Endothelial cell of umbilical vein (primary cell): ENCODE data around the gene ID1. TPM values are rescaled to one million over a fixed set of nuclear protein-coding genes. Genes with fewer than 3 reads are reported as not detected.
A peak's percentile ranks its signal among the peaks of the same experiment; 100 is the strongest.

ENCODE experiments used
- BruUV-seq: library from RNA; stranded (reverse); fragments of 400-500 nt; replicated peaks from 2 replicates; lab custom pipeline; 2021; lab: Mats Ljungman, UMichigan
- CTCF ChIA-PET: fragments of 300-600, 350-600 bp; sonication (Branson Sonifier 250); formaldehyde crosslinking; loops from one replicate; lab custom pipeline; 2021; ENCODE audit warnings: antibody characterized with exemption, inconsistent platforms; lab: Charles Lee
- POLR2A ChIA-PET: fragments of 300-600, 350-600 bp; sonication (Branson Sonifier 250); formaldehyde crosslinking; loops from one replicate; lab custom pipeline; 2021; ENCODE audit warnings: antibody characterized with exemption, inconsistent platforms; lab: Charles Lee
- DNase-seq: peaks from one replicate; pipeline ENCODE4 v3.0.0-alpha.2; 2011; ENCODE audit warnings: low read depth, low spot score
- FAIRE-seq: peaks from 2 replicates; lab custom pipeline; 2011; peaks lifted over from hg19 to GRCh38; lab: Jason Lieb, UNC
- H2AFZ ChIP-seq: 2 replicates; pipeline ENCODE4 v1.6.0; 2012; ENCODE audit warnings: low read depth, low read length, control low read depth, inconsistent platforms
- H3K27ac ChIP-seq: 2 replicates; pipeline ENCODE4 v1.5.1; 2011; ENCODE audit warnings: low read depth, mild to moderate bottlenecking, control low read depth, low read length, moderate library complexity; ENCODE audit not compliant: insufficient read depth
- H3K27me3 ChIP-seq, 2 experiments: 2 replicates each; pipeline versions ENCODE4 v1.6.0 to v1.6.1; 2011; ENCODE audit warnings: low read length in 2 of 2, mixed read lengths in 1 of 2; ENCODE audit not compliant: control insufficient read depth in 2 of 2, insufficient read depth in 2 of 2
- H3K36me3 ChIP-seq, 2 experiments: 2 replicates in 1 of 2; 3 replicates in 1 of 2; pipeline ENCODE4 v1.5.1; 2011; ENCODE audit warnings: low read length in 2 of 2, mild to moderate bottlenecking in 1 of 2, moderate library complexity in 1 of 2; ENCODE audit not compliant: control insufficient read depth in 2 of 2, insufficient read depth in 2 of 2; ENCODE audit errors: extremely low read depth in 1 of 2
- H3K4me1 ChIP-seq: 3 replicates; pipeline ENCODE4 v1.5.1; 2011; ENCODE audit warnings: mild to moderate bottlenecking, low read length; ENCODE audit not compliant: control insufficient read depth, insufficient read depth; ENCODE audit errors: extremely low read depth
- H3K4me2 ChIP-seq: 2 replicates; pipeline ENCODE4 v1.6.1; 2011; ENCODE audit warnings: low read length, control low read depth, mixed read lengths; ENCODE audit not compliant: insufficient read depth
- H3K4me3 ChIP-seq, 3 experiments: fragments of 200-600 bp in 1 of 3; sonication (generic), shearing (Covaris generic) in 1 of 3; replicated peaks in 1 of 3; 2 replicates each; pipeline ENCODE4 v1.5.1; 2011 to 2016; ENCODE audit warnings: control low read depth in 3 of 3, low read length in 3 of 3, mild to moderate bottlenecking in 2 of 3, inconsistent platforms in 1 of 3, low read depth in 1 of 3, moderate library complexity in 1 of 3; ENCODE audit not compliant: insufficient read depth in 1 of 3
- H3K79me2 ChIP-seq: 2 replicates; pipeline ENCODE4 v1.6.0; 2012; ENCODE audit warnings: low read length, inconsistent platforms; ENCODE audit not compliant: control insufficient read depth, insufficient read depth
- H3K9ac ChIP-seq: replicated peaks from 2 replicates; pipeline ENCODE3; 2011; ENCODE audit warnings: low read length, control low read depth; ENCODE audit not compliant: insufficient read depth; ENCODE audit errors: extremely low read depth
- H3K9me1 ChIP-seq: replicated peaks from 3 replicates; pipeline ENCODE4 v1.6.0; 2011; ENCODE audit warnings: mild to moderate bottlenecking, low read length; ENCODE audit not compliant: control insufficient read depth, insufficient read depth; ENCODE audit errors: extremely low read depth
- H3K9me3 ChIP-seq: replicated peaks from 2 replicates; pipeline ENCODE4 v1.5.1; 2012; ENCODE audit warnings: low read length, inconsistent platforms; ENCODE audit not compliant: control insufficient read depth, insufficient read depth
- H4K20me1 ChIP-seq: replicated peaks from 2 replicates; pipeline ENCODE3; 2011; ENCODE audit warnings: mild to moderate bottlenecking, low read length; ENCODE audit not compliant: control insufficient read depth, insufficient read depth; ENCODE audit errors: extremely low read depth
- EZH2 ChIP-seq: IDR thresholded peaks from 2 replicates; pipeline ENCODE4 v1.6.1; 2012; ENCODE audit warnings: borderline replicate concordance, low read depth, mild to moderate bottlenecking, moderate library complexity, low read length, inconsistent platforms; ENCODE audit not compliant: severe bottlenecking
- FOS ChIP-seq: IDR thresholded peaks from 2 replicates; pipeline ENCODE4 v1.6.1; 2011; ENCODE audit warnings: mild to moderate bottlenecking, low read length, moderate library complexity, borderline replicate concordance; ENCODE audit not compliant: insufficient read depth
- GATA2 ChIP-seq: IDR thresholded peaks from 2 replicates; pipeline ENCODE4 v1.7.0; 2011; ENCODE audit warnings: low read depth, mild to moderate bottlenecking, moderate library complexity, mixed read lengths, low read length; ENCODE audit not compliant: insufficient read length, insufficient read depth
- JUN ChIP-seq: IDR thresholded peaks from 2 replicates; pipeline ENCODE4 v1.6.1; 2011; ENCODE audit warnings: borderline replicate concordance, low read depth; ENCODE audit not compliant: insufficient read length, insufficient read depth
- MYC ChIP-seq: IDR thresholded peaks from one replicate; pipeline ENCODE4 v1.6.1; 2011; ENCODE audit warnings: mild to moderate bottlenecking, low read depth, low read length
- POLR2A ChIP-seq: IDR thresholded peaks from 2 replicates; pipeline ENCODE4 v1.6.1; 2012; ENCODE audit warnings: low read depth, mild to moderate bottlenecking, control low read depth, low read length
- POLR2AphosphoS5 ChIP-seq: IDR thresholded peaks from 2 replicates; pipeline ENCODE4 v1.6.1; 2012; ENCODE audit warnings: low read depth, mild to moderate bottlenecking, control low read depth, low read length, moderate library complexity; ENCODE audit not compliant: insufficient read depth
- dilution Hi-C: fragments of 300-500 bp; cut with MboI; formaldehyde crosslinking; loops from one replicate; pipeline ENCODE4 v1.15.0; 2019; ENCODE audit warnings: low sequenced_read_pairs; ENCODE audit not compliant: extremely low pct_ligation_motif_present
- intact Hi-C: fragments of 100-400 bp; cut with micrococcal nuclease; formaldehyde crosslinking; loops from one replicate; pipeline ENCODE4 v1.10.0; 2022
- polyA plus RNA-seq, 4 experiments: library from polyadenylated mRNA; depleted of rRNA in 3 of 4; stranded (reverse) in 3 of 4; unstranded in 1 of 4; fragments of >200 nt; gene quantifications; 2 replicates each; pipeline versions ENCODE4 v1.2.1 to v1.2.3, GENCODE V29; 2011 to 2012; ENCODE audit warnings: missing spikeins in 1 of 4
- total RNA-seq: library from RNA; stranded (reverse); gene quantifications from 2 replicates; pipeline ENCODE4 v1.2.3, GENCODE V29; 2021
- TF ChIP-seq, protein P1 (sequence below), 2 donors: IDR thresholded peaks; 1 replicate in 1 of 2; 2 replicates in 1 of 2; pipeline ENCODE4 v1.5.1; 2011; ENCODE audit warnings: low read length in 2 of 2, mild to moderate bottlenecking in 2 of 2, moderate library complexity in 2 of 2, control low read depth in 1 of 2, inconsistent platforms in 1 of 2, low read depth in 1 of 2; ENCODE audit not compliant: insufficient read depth in 1 of 2; ENCODE audit errors: extremely low read depth in 1 of 2
- TF ChIP-seq, protein P2 (sequence below): IDR thresholded peaks from 2 replicates; pipeline ENCODE4 v1.6.1; 2011; ENCODE audit not compliant: insufficient read depth, insufficient read length

Gene ID1
- total and polyA plus RNA-seq, 2 donors (not counting 3 experiments of a cell fraction or from before 2014, with no cell fraction given), result 78.9 to 152 TPM

DNA sequence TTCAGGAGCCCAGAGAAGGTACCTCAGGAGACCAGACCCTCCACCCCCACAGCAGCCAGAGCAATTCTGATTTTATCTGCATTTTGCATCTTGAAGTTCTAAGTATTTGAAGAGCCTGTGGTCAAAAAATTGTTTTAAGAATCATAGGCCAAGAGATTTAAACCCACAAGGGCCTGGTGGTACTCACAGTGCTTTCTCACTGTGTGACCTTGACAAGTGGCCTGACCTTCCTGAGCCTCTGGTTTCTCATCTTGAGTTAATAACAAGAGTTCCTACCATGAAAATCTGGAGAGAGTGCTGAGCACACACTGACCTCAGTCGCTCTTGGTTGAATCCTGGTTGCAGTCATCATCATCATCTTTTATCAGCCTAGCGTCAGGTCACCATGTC, 45.4 kb upstream of the ID1 start:
- Histone ChIP-seq H3K4me2 (no peak overlapping the region), H3K79me2 (no peaks in the 10 kb centered on the region), H2AFZ (no peak overlapping the region), H3K27me3 (no peaks in the 10 kb centered on the region), H3K27ac (peak overlapping the region; percentile 100), H3K4me3 (no peak overlapping the region), H3K36me3 (peaks cover 11 to 24% of the 10 kb centered on the region in 2 experiments), H3K9ac (peak overlapping the region; percentile 92), H4K20me1 (no peaks in the 10 kb centered on the region), H3K9me3 (no peaks in the 10 kb centered on the region), H3K4me1 (peaks cover 35% of the 10 kb centered on the region), H3K9me1 (no peaks in the 10 kb centered on the region)
- POLR2A ChIA-PET, result interaction anchor here (1.8 to 2.0 kb wide), 2 partner anchors 45 to 49 kb away, joined by 7 to 12 read pairs; partner anchors contain the start of gene ID1
- intact Hi-C loops, result loop anchor here (1.0 to 2.0 kb wide), 2 partner anchors 13 to 45 kb away; partner anchors contain the start of gene HM13
- TF ChIP-seq MYC (no peak), JUN (no peak), POLR2AphosphoS5 (no peak), EZH2 (no peak), FOS (no peak), GATA2 (no peak), POLR2A (no peak)
- TF ChIP-seq, protein P1, sequence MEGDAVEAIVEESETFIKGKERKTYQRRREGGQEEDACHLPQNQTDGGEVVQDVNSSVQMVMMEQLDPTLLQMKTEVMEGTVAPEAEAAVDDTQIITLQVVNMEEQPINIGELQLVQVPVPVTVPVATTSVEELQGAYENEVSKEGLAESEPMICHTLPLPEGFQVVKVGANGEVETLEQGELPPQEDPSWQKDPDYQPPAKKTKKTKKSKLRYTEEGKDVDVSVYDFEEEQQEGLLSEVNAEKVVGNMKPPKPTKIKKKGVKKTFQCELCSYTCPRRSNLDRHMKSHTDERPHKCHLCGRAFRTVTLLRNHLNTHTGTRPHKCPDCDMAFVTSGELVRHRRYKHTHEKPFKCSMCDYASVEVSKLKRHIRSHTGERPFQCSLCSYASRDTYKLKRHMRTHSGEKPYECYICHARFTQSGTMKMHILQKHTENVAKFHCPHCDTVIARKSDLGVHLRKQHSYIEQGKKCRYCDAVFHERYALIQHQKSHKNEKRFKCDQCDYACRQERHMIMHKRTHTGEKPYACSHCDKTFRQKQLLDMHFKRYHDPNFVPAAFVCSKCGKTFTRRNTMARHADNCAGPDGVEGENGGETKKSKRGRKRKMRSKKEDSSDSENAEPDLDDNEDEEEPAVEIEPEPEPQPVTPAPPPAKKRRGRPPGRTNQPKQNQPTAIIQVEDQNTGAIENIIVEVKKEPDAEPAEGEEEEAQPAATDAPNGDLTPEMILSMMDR (IDR thresholded peaks at IDR 0.05; ENCODE audit: extremely low read depth in 1 of 2, insufficient read depth in 1 of 2, low read depth in 1 of 2, low read length in 2 of 2), result no peak
- TF ChIP-seq, protein P2, sequence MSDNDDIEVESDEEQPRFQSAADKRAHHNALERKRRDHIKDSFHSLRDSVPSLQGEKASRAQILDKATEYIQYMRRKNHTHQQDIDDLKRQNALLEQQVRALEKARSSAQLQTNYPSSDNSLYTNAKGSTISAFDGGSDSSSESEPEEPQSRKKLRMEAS, result no peak
- no TSS peak for BruUV-seq
- DNase-seq, result no peak
- FAIRE-seq, result no peak
- dilution Hi-C loops, result no loop called here
- CTCF ChIA-PET, result interaction anchor here (0.7 to 30.9 kb wide), 14 partner anchors 8 to 163 kb away, joined by 3 to 1817 read pairs (median 7); partner anchors contain the start of genes BCL2L1, HM13 and ID1
